Small intestine (tissue), 7 donors: ENCODE data around the gene ELOVL2. TPM values are rescaled to one million over a fixed set of nuclear protein-coding genes. Genes with fewer than 3 reads are reported as not detected.

ENCODE experiments used
- DNase-seq, 2 donors: peaks; one replicate each; pipeline versions ENCODE4 v3.0.0 to v3.0.0-alpha.2; 2013
- FAIRE-seq: peaks from 2 replicates; lab custom pipeline; 2012; peaks lifted over from hg19 to GRCh38; lab: Jason Lieb, UNC
- H3K27ac ChIP-seq, 3 donors: one replicate each; pipeline ENCODE4 v1.5.1; 2013; ENCODE audit warnings: low read length in 2 of 3, mild to moderate bottlenecking in 2 of 3, control low read depth in 1 of 3, inconsistent platforms in 1 of 3, low read depth in 1 of 3, moderate library complexity in 1 of 3
- H3K27me3 ChIP-seq, 3 donors: one replicate each; pipeline ENCODE4 v1.6.1; 2013; ENCODE audit warnings: low read length in 3 of 3, inconsistent platforms in 1 of 3; ENCODE audit not compliant: control insufficient read depth in 3 of 3, insufficient read depth in 3 of 3
- H3K36me3 ChIP-seq, 3 donors: one replicate each; pipeline ENCODE4 v1.6.1; 2013; ENCODE audit warnings: low read length in 3 of 3, inconsistent platforms in 1 of 3, low read depth in 1 of 3, mild to moderate bottlenecking in 1 of 3, moderate library complexity in 1 of 3; ENCODE audit not compliant: control insufficient read depth in 3 of 3, insufficient read depth in 2 of 3
- H3K4me1 ChIP-seq, 3 donors: one replicate each; pipeline ENCODE4 v1.6.1; 2013; ENCODE audit warnings: low read length in 2 of 3, inconsistent platforms in 1 of 3, low read depth in 1 of 3, mild to moderate bottlenecking in 1 of 3, moderate library complexity in 1 of 3; ENCODE audit not compliant: control insufficient read depth in 3 of 3, insufficient read depth in 2 of 3
- H3K4me3 ChIP-seq, 3 donors: one replicate each; pipeline ENCODE4 v1.5.1; 2013; ENCODE audit warnings: low read length in 3 of 3, control low read depth in 1 of 3, inconsistent platforms in 1 of 3, low read depth in 1 of 3, mild to moderate bottlenecking in 1 of 3, moderate library complexity in 1 of 3
- H3K9me3 ChIP-seq, 2 donors: one replicate each; pipeline ENCODE4 v1.6.1; 2013; ENCODE audit warnings: low read depth in 1 of 2, low read length in 1 of 2; ENCODE audit not compliant: control insufficient read depth in 2 of 2, insufficient read depth in 1 of 2
- WGBS, 3 donors: extraction: QIAGEN DNeasy Blood & Tissue Kit; methylation state at CpG; one replicate each; pipeline ENCODE4 v1.1.7; 2013; 5-methylcytosine and 5-hydroxymethylcytosine counted together
- polyA plus RNA-seq, 4 donors: library from polyadenylated mRNA; stranded (reverse) in 3 of 4; unstranded in 1 of 4; fragments of 200-250 nt in 3 of 4; fragments of 120-200 nt in 1 of 4; gene quantifications; one replicate each; pipeline versions ENCODE4 v1.2.1 to v1.2.3, GENCODE V29; 2013
- donor health status: healthy with polysubstance abuse.
- donor health status: control.
- donor health status: control.
- donor health status: Bipolar disorder and iron deficiency.
- donor health status: healthy.

Gene ELOVL2
- polyA plus RNA-seq, 4 donors: 0.48 to 4.8 TPM; not detected in 2

GRCh38 chr6:11013721-11014070 is 30.4 kb downstream of the ELOVL2 start:
- H3K27ac ChIP-seq: no peak overlapping the region
- WGBS, 3 donors: 77 to 85% (median 77%) methylated on average over 3 of the region's 3 CpGs
- H3K4me1 ChIP-seq: peaks cover 0 to 3% (median 0%) of the 10 kb centered on the region in 3 donors
- H3K4me3 ChIP-seq: no peak overlapping the region
- H3K27me3 ChIP-seq: peaks cover 0 to 6% (median 0%) of the 10 kb centered on the region in 3 donors
- H3K9me3 ChIP-seq: no peaks in the 10 kb centered on the region
- no peak for FAIRE-seq
- H3K36me3 ChIP-seq: no peaks in the 10 kb centered on the region
- no peak for DNase-seq

- FAIRE-seq: no peak
- Histone ChIP-seq H3K4me3 (no peak overlapping the region), H3K9me3 (no peaks in the 10 kb centered on the region), H3K36me3 (no peaks in the 10 kb centered on the region), H3K4me1 (peaks cover 0 to 3% (median 0%) of the 10 kb centered on the region in 3 donors), H3K27me3 (peaks cover 0 to 6% (median 0%) of the 10 kb centered on the region in 3 donors), H3K27ac (no peak overlapping the region)
- 89 to 93% (median 93%) methylated on average over 5 of the region's 5 CpGs for WGBS, 3 donors
- no peak for DNase-seq
Measured at GRCh38 chr6:11012976-11013720, 31.0 kb downstream of the ELOVL2 start.

- no peaks in the 10 kb centered on the region for H3K36me3 ChIP-seq
- H3K27ac ChIP-seq: no peak overlapping the region
- FAIRE-seq (no peak), DNase-seq (no peak)
- 23 to 55% (median 28%) methylated on average over 5 of the region's 5 CpGs for WGBS, 3 donors
- no peak overlapping the region for H3K4me3 ChIP-seq
- H3K27me3 ChIP-seq: peaks cover 0 to 6% (median 0%) of the 10 kb centered on the region in 3 donors
- peaks cover 0 to 3% (median 0%) of the 10 kb centered on the region in 3 donors for H3K4me1 ChIP-seq
- H3K9me3 ChIP-seq: no peaks in the 10 kb centered on the region
Measured at GRCh38 chr6:11012295-11012754, 31.8 kb downstream of the ELOVL2 start.

GRCh38 chr6:11011787-11012234 is 32.3 kb downstream of the ELOVL2 start:
- Histone ChIP-seq H3K36me3 (no peaks in the 10 kb centered on the region), H3K9me3 (no peaks in the 10 kb centered on the region), H3K27ac (no peak overlapping the region), H3K27me3 (peaks cover 0 to 6% (median 0%) of the 10 kb centered on the region in 3 donors), H3K4me1 (peaks cover 0 to 3% (median 0%) of the 10 kb centered on the region in 3 donors), H3K4me3 (no peak overlapping the region)
- FAIRE-seq: no peak
- peak in 1 of 2 donors; percentile 30 for DNase-seq
- 25 to 47% (median 41%) methylated on average over 8 of the region's 8 CpGs for WGBS, 3 donors

- no peak for FAIRE-seq
Measured at GRCh38 chr6:11009353-11009752, 34.8 kb downstream of the ELOVL2 start.

GRCh38 chr6:11008821-11009220 is 35.3 kb downstream of the ELOVL2 start:
- H3K36me3 ChIP-seq: no peaks in the 10 kb centered on the region
- 46 to 71% (median 65%) methylated on average over 1 of the region's 1 CpG for WGBS, 3 donors
- FAIRE-seq: no peak
- H3K4me1 ChIP-seq: peaks cover 0 to 3% (median 0%) of the 10 kb centered on the region in 3 donors
- H3K4me3 ChIP-seq: no peak overlapping the region
- peaks cover 0 to 4% (median 0%) of the 10 kb centered on the region in 3 donors for H3K27me3 ChIP-seq
- no peak for DNase-seq
- H3K9me3 ChIP-seq: no peaks in the 10 kb centered on the region
- no peak overlapping the region for H3K27ac ChIP-seq

More at GRCh38 chr6:11009353-11009752, 34.8 kb downstream of the ELOVL2 start:
- Histone ChIP-seq H3K27me3 (peaks cover 0 to 4% (median 0%) of the 10 kb centered on the region in 3 donors), H3K4me3 (no peak overlapping the region), H3K27ac (no peak overlapping the region), H3K9me3 (no peaks in the 10 kb centered on the region), H3K36me3 (no peaks in the 10 kb centered on the region), H3K4me1 (peaks cover 0 to 3% (median 0%) of the 10 kb centered on the region in 3 donors)
- WGBS, 3 donors: 67 to 71% (median 68%) methylated on average over 6 of the region's 6 CpGs
- no peak for DNase-seq

GRCh38 chr6:11007715-11008608 is 36.1 kb downstream of the ELOVL2 start:
- Histone ChIP-seq H3K4me1 (peaks cover 0 to 3% (median 0%) of the 10 kb centered on the region in 3 donors), H3K27me3 (peaks cover 0 to 4% (median 0%) of the 10 kb centered on the region in 3 donors), H3K36me3 (no peaks in the 10 kb centered on the region), H3K9me3 (no peaks in the 10 kb centered on the region), H3K4me3 (no peak overlapping the region), H3K27ac (no peak overlapping the region)
- DNase-seq: no peak
- 67 to 73% (median 73%) methylated on average over 10 of the region's 10 CpGs for WGBS, 3 donors
- FAIRE-seq: no peak

GRCh38 chr6:11006061-11006460 is 38.0 kb downstream of the ELOVL2 start:
- DNase-seq: no peak
- H3K4me3 ChIP-seq: no peak overlapping the region
- H3K9me3 ChIP-seq: no peaks in the 10 kb centered on the region
- WGBS, 3 donors: 61 to 70% (median 66%) methylated on average over 4 of the region's 4 CpGs
- no peaks in the 10 kb centered on the region for H3K27me3 ChIP-seq
- no peaks in the 10 kb centered on the region for H3K36me3 ChIP-seq
- no peak for FAIRE-seq
- no peak overlapping the region for H3K27ac ChIP-seq
- peaks cover 0 to 3% (median 0%) of the 10 kb centered on the region in 3 donors for H3K4me1 ChIP-seq
